GM10266 (cell line): ENCODE results near the gene OR10V1.

Source experiments
- DNase-seq: peaks from one replicate; pipeline ENCODE4 v3.0.0; 2012; ENCODE audit errors: extremely low spot score
- TF ChIP-seq, protein P1 (sequence below): IDR thresholded peaks from 2 replicates; pipeline ENCODE4 v1.5.1; 2012; ENCODE audit warnings: mild to moderate bottlenecking, low read depth; ENCODE audit not compliant: control insufficient read depth, insufficient read depth; ENCODE audit errors: missing control alignments

OR10V1 gene

DNA sequence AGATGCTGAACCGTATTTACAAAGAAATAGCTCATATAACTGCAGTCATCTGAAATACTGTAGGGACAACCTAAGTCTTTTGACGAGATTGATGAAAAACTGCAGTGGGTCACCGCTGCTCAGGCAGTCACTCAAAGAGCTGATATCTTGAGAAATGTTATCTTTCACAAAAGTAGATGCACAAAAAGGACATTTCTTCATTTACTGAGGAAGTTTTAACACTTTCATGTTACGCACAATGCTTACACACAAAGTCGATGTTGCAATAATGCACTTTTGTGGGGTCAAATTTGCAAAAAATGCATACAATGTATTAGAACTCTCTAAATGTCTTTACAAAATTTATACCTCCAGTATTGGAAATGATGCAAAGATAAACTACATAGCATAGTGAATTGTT lies 16.2 kb upstream of the OR10V1 start:
- TF ChIP-seq, protein P1, sequence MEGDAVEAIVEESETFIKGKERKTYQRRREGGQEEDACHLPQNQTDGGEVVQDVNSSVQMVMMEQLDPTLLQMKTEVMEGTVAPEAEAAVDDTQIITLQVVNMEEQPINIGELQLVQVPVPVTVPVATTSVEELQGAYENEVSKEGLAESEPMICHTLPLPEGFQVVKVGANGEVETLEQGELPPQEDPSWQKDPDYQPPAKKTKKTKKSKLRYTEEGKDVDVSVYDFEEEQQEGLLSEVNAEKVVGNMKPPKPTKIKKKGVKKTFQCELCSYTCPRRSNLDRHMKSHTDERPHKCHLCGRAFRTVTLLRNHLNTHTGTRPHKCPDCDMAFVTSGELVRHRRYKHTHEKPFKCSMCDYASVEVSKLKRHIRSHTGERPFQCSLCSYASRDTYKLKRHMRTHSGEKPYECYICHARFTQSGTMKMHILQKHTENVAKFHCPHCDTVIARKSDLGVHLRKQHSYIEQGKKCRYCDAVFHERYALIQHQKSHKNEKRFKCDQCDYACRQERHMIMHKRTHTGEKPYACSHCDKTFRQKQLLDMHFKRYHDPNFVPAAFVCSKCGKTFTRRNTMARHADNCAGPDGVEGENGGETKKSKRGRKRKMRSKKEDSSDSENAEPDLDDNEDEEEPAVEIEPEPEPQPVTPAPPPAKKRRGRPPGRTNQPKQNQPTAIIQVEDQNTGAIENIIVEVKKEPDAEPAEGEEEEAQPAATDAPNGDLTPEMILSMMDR = no peak
- no peak for DNase-seq

DNA sequence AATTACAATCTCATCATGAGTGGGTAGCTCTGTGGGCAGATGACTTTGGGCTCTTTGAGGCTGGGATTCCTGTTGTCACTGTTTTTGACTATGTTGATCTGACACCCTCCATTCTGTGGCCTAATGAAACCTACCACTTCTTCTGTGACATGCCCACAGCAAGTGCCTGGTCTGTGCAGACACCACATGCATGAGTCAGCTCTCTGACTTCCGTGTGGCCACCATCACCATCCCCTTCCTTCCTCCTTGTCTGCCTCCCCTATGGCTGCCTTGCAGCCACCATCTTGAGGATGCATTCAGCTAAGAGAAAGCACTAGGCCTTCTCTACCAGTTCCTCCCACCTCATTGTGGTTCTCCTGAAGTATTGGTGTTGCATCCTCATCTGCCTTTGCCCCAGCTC lies 15.3 kb upstream of the OR10V1 start:
- DNase-seq = no peak
- TF ChIP-seq, protein P1 = no peak

DNA sequence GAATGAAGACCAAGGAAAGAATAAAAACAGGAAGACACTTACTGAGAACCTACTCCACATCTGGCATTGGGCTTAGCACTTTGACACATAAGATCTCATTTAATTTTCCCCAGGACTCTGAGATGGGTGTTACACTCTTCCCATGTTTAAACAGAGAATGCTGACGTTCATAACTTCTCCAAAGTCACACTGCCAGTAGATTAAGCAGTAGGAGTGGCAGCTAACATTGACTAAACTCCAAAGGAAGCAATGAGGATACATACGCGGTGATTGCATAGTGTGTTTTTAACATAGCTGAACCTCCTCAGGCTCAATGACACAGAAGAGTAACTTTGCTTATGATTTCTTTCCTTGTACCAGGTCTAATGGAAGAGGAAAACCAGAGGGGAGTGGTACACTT lies 14.5 kb upstream of the OR10V1 start:
- TF ChIP-seq, protein P1 = no peak
- no peak for DNase-seq

- TF ChIP-seq, protein P1 = no peak
- no peak for DNase-seq
Observed at GRCh38 chr11:59727426-59727825, 13.8 kb upstream of the OR10V1 start.

DNA sequence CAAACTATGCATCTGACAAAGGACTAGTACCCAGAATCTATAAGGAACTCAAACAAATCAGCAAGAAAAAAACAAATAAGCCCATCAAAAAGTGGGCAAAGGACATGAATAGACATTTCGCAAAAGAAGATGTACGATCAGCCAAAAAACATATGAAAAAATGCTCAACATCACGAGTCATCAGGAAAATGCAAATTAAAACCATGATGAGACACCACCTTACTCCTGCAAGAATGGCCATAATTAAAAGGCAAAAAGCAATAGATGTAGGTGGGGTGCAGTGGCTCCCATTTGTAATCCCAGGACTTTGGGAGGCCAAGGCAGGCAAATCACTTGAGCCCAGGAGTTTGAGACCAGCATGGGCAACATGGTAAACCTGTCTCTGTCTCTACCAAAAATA lies 10.4 kb upstream of the OR10V1 start:
- no peak for DNase-seq
- TF ChIP-seq, protein P1 = no peak

- TF ChIP-seq, protein P1 = no peak
- no peak for DNase-seq
Observed at GRCh38 chr11:59719556-59719955, 5.9 kb upstream of the OR10V1 start.

DNA sequence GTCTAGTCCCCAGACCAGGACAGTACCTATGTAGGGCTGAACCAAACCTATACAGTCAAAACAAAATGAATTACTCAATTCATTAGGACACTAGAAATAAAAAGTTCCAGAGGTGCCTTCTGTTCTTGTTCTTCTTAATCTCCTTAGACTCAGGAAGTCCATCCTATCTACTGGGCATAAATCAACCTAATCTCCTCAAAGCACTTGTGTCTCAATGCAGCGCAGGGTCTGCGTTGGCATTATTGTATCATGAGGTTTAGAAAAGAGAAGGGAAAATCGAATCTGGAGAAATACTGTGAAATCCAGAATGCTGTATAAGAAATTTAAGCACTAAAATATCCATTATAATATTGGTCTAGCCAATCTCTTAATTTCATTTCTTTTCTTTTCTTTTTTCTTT lies 2.4 kb upstream of the OR10V1 start:
- DNase-seq = no peak
- TF ChIP-seq, protein P1 = no peak
